Smooth muscle cell (in vitro differentiated cells): ENCODE results near the gene KCNMA1. TPM values are rescaled to one million over a fixed set of nuclear protein-coding genes. Genes with fewer than 3 reads are reported as not detected.

Source experiments
- DNase-seq: peaks from one replicate; lab custom pipeline; 2025; ENCODE audit not compliant: unreplicated experiment; lab: John Stamatoyannopoulos, UW
- H2AFZ ChIP-seq: fragments of 200-600 bp; sonication (generic); 2 replicates; pipeline ENCODE4 v1.6.0; 2016; ENCODE audit warnings: antibody characterized with exemption, low read depth, mild to moderate bottlenecking
- H3F3A ChIP-seq: fragments of 200-600 bp; sonication (generic); 2 replicates; pipeline ENCODE4 v1.6.0; 2017; ENCODE audit warnings: antibody characterized with exemption, low read depth
- H3K27ac ChIP-seq: fragments of 200-600 bp; sonication (generic); 2 replicates; pipeline ENCODE4 v1.5.1; 2016; ENCODE audit warnings: low read depth, mild to moderate bottlenecking
- H3K27me3 ChIP-seq: fragments of 200-600 bp; sonication (generic); 2 replicates; pipeline ENCODE4 v1.6.1; 2016; ENCODE audit warnings: low read depth, mild to moderate bottlenecking
- H3K36me3 ChIP-seq: fragments of 200-600 bp; sonication (generic); 2 replicates; pipeline ENCODE4 v1.5.1; 2016; ENCODE audit warnings: low read depth
- H3K4me1 ChIP-seq: fragments of 200-600 bp; sonication (generic); 2 replicates; pipeline ENCODE4 v1.5.1; 2016; ENCODE audit warnings: low read depth
- H3K4me2 ChIP-seq: fragments of 200-600 bp; sonication (generic); 2 replicates; pipeline ENCODE4 v1.6.0; 2016; ENCODE audit warnings: mild to moderate bottlenecking
- H3K4me3 ChIP-seq: fragments of 200-600 bp; sonication (generic); 2 replicates; pipeline ENCODE4 v1.5.1; 2016; ENCODE audit warnings: mild to moderate bottlenecking
- H3K79me2 ChIP-seq: fragments of 200-600 bp; sonication (generic); 2 replicates; pipeline ENCODE4 v1.6.0; 2016; ENCODE audit warnings: low read depth, mild to moderate bottlenecking
- H3K9ac ChIP-seq: fragments of 200-600 bp; sonication (generic); 2 replicates; pipeline ENCODE4 v1.6.0; 2016; ENCODE audit warnings: low read depth
- H3K9me3 ChIP-seq: fragments of 200-600 bp; sonication (generic); replicated peaks from 2 replicates; pipeline ENCODE4 v1.5.1; 2016; ENCODE audit warnings: low read depth
- H4K20me1 ChIP-seq: fragments of 200-600 bp; sonication (generic); 2 replicates; pipeline ENCODE4 v1.6.0; 2016; ENCODE audit warnings: low read depth
- CTCF ChIP-seq: fragments of 200-600 bp; sonication (generic); IDR thresholded peaks from 2 replicates; pipeline ENCODE4 v1.5.1; 2017; ENCODE audit warnings: borderline replicate concordance, mild to moderate bottlenecking, antibody characterized with exemption; ENCODE audit not compliant: insufficient read depth, poor library complexity, severe bottlenecking
- WGBS: methylation state at CpG from one replicate; pipeline ENCODE4 v1.1.7; 2016; ENCODE audit warnings: low lambda C conversion rate; 5-methylcytosine and 5-hydroxymethylcytosine counted together
- polyA plus RNA-seq: library from polyadenylated mRNA; unstranded; fragments of >200 nt; fragmentation: Nextera tagmentation; extraction: Ambion mirVana; gene quantifications from 2 replicates; pipeline ENCODE4 v1.2.1, GENCODE V29; 2016
- total RNA-seq: library from RNA; depleted of rRNA; stranded (reverse); fragments of >200 nt; gene quantifications from 2 replicates; pipeline ENCODE4 v1.2.3, GENCODE V29; 2014

KCNMA1 gene
- total and polyA plus RNA-seq, 2 experiments from 2014 or later: 9.1 to 23.4 TPM

GRCh38 chr10:77636967-77637531 is 559 bp downstream of the KCNMA1 start:
- H3K9ac ChIP-seq: no peak overlapping the region
- no peak for DNase-seq
- no peaks in the 10 kb centered on the region for H3F3A ChIP-seq
- H3K27me3 ChIP-seq: peaks cover 61% of the 10 kb centered on the region
- H4K20me1 ChIP-seq: no peaks in the 10 kb centered on the region
- peak overlapping the region; percentile 95 for H3K4me2 ChIP-seq
- peaks cover 23% of the 10 kb centered on the region for H3K4me1 ChIP-seq
- H3K36me3 ChIP-seq: no peaks in the 10 kb centered on the region
- TF ChIP-seq CTCF: no peak
- WGBS: 2% methylated on average over 27 of the region's 53 CpGs
- peak overlapping the region; percentile 70 for H3K4me3 ChIP-seq
- no peaks in the 10 kb centered on the region for H3K79me2 ChIP-seq
- peak overlapping the region; percentile 41 for H2AFZ ChIP-seq
- H3K9me3 ChIP-seq: no peaks in the 10 kb centered on the region
- no peak overlapping the region for H3K27ac ChIP-seq

GRCh38 chr10:77636282-77636966 is 1.2 kb downstream of the KCNMA1 start:
- peaks cover 61% of the 10 kb centered on the region for H3K27me3 ChIP-seq
- H3K36me3 ChIP-seq: no peaks in the 10 kb centered on the region

GRCh38 chr10:77635402-77636227 is 2.0 kb downstream of the KCNMA1 start:
- no peak overlapping the region for H3K27ac ChIP-seq
- H4K20me1 ChIP-seq: no peaks in the 10 kb centered on the region
- H3F3A ChIP-seq: no peaks in the 10 kb centered on the region
- TF ChIP-seq CTCF: no peak
- peak overlapping the region; percentile 70 for H3K4me3 ChIP-seq
- no peaks in the 10 kb centered on the region for H3K36me3 ChIP-seq
- H3K79me2 ChIP-seq: no peaks in the 10 kb centered on the region
- peaks cover 59% of the 10 kb centered on the region for H3K27me3 ChIP-seq
- WGBS: 29% methylated on average over 13 of the region's 13 CpGs
- H3K4me1 ChIP-seq: peaks cover 23% of the 10 kb centered on the region
- no peaks in the 10 kb centered on the region for H3K9me3 ChIP-seq
- H3K4me2 ChIP-seq: peak overlapping the region; percentile 95
- DNase-seq: no peak
- no peak overlapping the region for H3K9ac ChIP-seq
- H2AFZ ChIP-seq: no peak overlapping the region

More at GRCh38 chr10:77636282-77636966, 1.2 kb downstream of the KCNMA1 start:
- Histone ChIP-seq H3K27ac (no peak overlapping the region), H3K4me3 (peak overlapping the region; percentile 70), H3K79me2 (no peaks in the 10 kb centered on the region), H3K9ac (no peak overlapping the region), H2AFZ (peak overlapping the region; percentile 41), H3F3A (no peaks in the 10 kb centered on the region), H3K4me2 (peak overlapping the region; percentile 95), H3K9me3 (no peaks in the 10 kb centered on the region), H3K4me1 (peaks cover 23% of the 10 kb centered on the region), H4K20me1 (no peaks in the 10 kb centered on the region)
- no peak for DNase-seq
- TF ChIP-seq CTCF: no peak
- 6% methylated on average over 39 of the region's 41 CpGs for WGBS
